Measurements from ENCODE around the gene FCGR3A. TPM values are rescaled to one million over a fixed set of nuclear protein-coding genes. Genes with fewer than 3 reads are reported as not detected.
A peak's percentile ranks its signal among the peaks of the same experiment; 100 is the strongest.
"Not testable (repeated sequence)": the region's sequence is repeated elsewhere in the genome, so short reads cannot be mapped to it uniquely, and the experiment has no call there.

Gene FCGR3A
- polyA plus RNA-seq, 1 donor (not counting 4 experiments of a cell fraction or from before 2014, with no cell fraction given), result not detected

DNA sequence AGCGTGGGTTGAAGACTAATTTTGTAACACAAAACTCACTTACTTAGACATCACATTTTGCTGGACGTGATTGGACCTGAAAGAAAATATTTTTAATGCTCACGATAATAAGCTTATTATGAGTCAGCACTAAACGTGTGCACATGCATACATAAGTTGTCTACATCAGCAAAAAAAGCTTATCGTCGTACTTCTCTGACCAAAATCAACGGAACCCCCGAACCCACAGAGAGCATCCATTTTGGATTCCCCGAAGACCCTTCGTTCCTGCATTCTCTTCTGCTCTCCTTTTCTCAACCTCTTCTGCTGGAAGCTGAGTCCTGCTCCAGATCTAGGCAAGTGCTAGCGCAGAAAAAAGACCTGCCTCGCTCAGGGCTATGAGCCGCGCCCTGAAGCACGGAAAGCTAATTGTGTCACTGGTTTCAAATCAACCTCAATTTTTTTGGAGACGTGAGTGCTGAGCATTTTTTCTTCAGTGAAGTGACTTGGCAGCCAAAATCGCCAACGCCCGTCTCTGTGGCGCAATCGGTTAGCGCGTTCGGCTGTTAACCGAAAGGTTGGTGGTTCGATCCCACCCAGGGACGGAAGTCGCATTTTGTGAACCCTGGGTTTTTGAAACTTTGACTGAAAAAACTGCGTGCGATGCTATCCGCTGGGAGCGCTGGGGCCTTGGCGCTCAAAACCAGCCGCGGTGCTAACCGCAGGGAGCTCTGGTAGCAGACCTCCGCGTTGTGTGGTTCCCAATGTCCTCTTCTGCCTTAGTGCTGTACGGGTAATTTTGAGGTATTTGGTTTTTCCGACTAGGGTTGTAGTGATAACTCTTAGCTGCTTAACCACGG is 9.7 kb downstream of the FCGR3A start:
- H3K9me3 ChIP-seq (ENCODE audit: control insufficient read depth, low read depth, low read length); H3K9me1 ChIP-seq (ENCODE audit: control insufficient read depth, extremely low read depth, insufficient read depth, low read length); dilution Hi-C loops (cut with MboI; ENCODE audit: extremely low pct_ligation_motif_present, low sequenced_read_pairs); H3K79me2 ChIP-seq (ENCODE audit: control insufficient read depth, insufficient read depth, low read length); H3K27me3 ChIP-seq (ENCODE audit: control insufficient read depth, extremely low read depth, insufficient read depth, low read length); H3K36me3 ChIP-seq (ENCODE audit: control insufficient read depth in 2 of 2, extremely low read depth in 1 of 2, insufficient read depth in 2 of 2, low read length in 2 of 2); H3K4me1 ChIP-seq (ENCODE audit: control insufficient read depth, extremely low read depth, insufficient read depth, low read length); H4K20me1 ChIP-seq (ENCODE audit: control insufficient read depth, extremely low read depth, insufficient read depth, low read length): not testable (repeated sequence)
- peak; percentile 56 for DNase-seq (ENCODE audit: low read depth, low spot score)
- Histone ChIP-seq H3K4me2 (ENCODE audit: control insufficient read depth, extremely low read depth, insufficient read depth, low read depth, low read length) (peak overlapping the region; percentile 82), H3K4me3 (ENCODE audit: control insufficient read depth in 2 of 3, extremely low read depth in 1 of 3, insufficient read depth in 2 of 3, low read depth in 1 of 3, low read length in 3 of 3) (peak overlapping the region; percentile 48 to 90 (median 81)), H3K27ac (ENCODE audit: control insufficient read depth, insufficient read depth, low read length) (peak overlapping the region; percentile 89), H2AFZ (ENCODE audit: control insufficient read depth, low read length) (peak overlapping the region; percentile 98), H3K9ac (ENCODE audit: control insufficient read depth, extremely low read depth, insufficient read depth, low read length) (peak overlapping the region; percentile 84)
- peak; percentile 53 for FAIRE-seq

DNA sequence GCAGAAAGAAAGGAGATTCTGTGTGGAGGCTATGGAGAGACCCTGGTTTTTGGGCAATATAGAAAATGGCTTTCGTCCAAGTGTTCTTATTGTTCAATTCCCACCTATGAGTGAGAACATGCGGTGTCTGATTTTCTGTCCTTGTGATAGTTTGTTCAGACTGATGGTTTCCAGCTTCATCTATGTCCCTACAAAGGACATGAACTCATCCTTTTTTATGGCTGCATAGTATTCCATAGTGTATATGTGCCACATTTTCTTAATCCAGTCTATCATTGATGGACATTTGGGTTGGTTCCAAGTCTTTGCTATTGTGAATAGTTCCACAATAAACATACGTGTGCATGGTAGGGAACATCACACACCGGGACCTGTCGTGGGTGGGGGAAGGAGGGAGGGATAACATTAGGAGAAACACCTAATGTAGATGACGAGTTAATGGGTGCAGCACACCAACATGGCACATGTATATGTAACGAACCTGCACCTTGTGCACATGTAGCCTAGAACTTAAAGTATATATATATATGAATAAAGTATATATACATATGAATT is 10.6 kb downstream of the FCGR3A start:
- H2AFZ ChIP-seq (ENCODE audit: control insufficient read depth, low read length); H3K4me1 ChIP-seq (ENCODE audit: control insufficient read depth, extremely low read depth, insufficient read depth, low read length); H3K27ac ChIP-seq (ENCODE audit: control insufficient read depth, insufficient read depth, low read length); H3K36me3 ChIP-seq (ENCODE audit: control insufficient read depth in 2 of 2, extremely low read depth in 1 of 2, insufficient read depth in 2 of 2, low read length in 2 of 2); H3K9me3 ChIP-seq (ENCODE audit: control insufficient read depth, low read depth, low read length); H4K20me1 ChIP-seq (ENCODE audit: control insufficient read depth, extremely low read depth, insufficient read depth, low read length); H3K79me2 ChIP-seq (ENCODE audit: control insufficient read depth, insufficient read depth, low read length); dilution Hi-C loops (cut with MboI; ENCODE audit: extremely low pct_ligation_motif_present, low sequenced_read_pairs); H3K9me1 ChIP-seq (ENCODE audit: control insufficient read depth, extremely low read depth, insufficient read depth, low read length); FAIRE-seq; DNase-seq (ENCODE audit: low read depth, low spot score); H3K27me3 ChIP-seq (ENCODE audit: control insufficient read depth, extremely low read depth, insufficient read depth, low read length); H3K9ac ChIP-seq (ENCODE audit: control insufficient read depth, extremely low read depth, insufficient read depth, low read length): not testable (repeated sequence)
- peak overlapping the region in 2 of 3 experiments; percentile 81 to 90 for H3K4me3 ChIP-seq (ENCODE audit: control insufficient read depth in 2 of 3, extremely low read depth in 1 of 3, insufficient read depth in 2 of 3, low read depth in 1 of 3, low read length in 3 of 3)
- H3K4me2 ChIP-seq (ENCODE audit: control insufficient read depth, extremely low read depth, insufficient read depth, low read depth, low read length), result peak overlapping the region; percentile 82

DNA sequence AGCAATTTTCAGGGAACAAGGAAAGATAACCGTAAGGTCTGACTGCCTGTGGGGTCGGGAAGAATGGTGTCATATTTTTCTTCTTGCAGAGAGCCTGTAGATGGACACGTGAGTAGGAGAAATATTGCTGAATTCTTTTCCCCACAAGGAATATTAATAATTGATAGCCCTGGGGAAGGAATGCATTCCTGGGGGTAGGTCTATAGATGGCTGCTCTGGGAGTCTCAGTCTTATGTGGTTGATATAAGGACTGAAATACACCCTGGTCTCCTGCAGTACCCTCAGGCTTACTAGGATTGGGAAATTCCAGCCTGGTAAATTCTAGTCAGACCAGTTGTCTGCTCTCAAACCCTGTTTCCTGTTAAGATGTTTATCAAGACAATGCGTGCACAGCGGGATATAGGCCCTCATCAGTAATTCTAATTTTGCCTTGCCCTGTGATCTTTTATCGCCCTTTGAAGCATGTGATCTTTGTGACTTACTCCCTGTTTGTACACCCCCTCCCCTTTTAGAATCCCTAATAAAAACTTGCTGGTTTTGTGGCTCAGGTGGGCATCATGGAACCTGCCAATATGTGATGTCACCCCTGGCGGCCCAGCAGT is 12.4 kb downstream of the FCGR3A start:
- H3K36me3 ChIP-seq (ENCODE audit: control insufficient read depth in 2 of 2, extremely low read depth in 1 of 2, insufficient read depth in 2 of 2, low read length in 2 of 2); DNase-seq (ENCODE audit: low read depth, low spot score); H3K4me1 ChIP-seq (ENCODE audit: control insufficient read depth, extremely low read depth, insufficient read depth, low read length); H3K4me2 ChIP-seq (ENCODE audit: control insufficient read depth, extremely low read depth, insufficient read depth, low read depth, low read length); H3K27me3 ChIP-seq (ENCODE audit: control insufficient read depth, extremely low read depth, insufficient read depth, low read length); H3K9ac ChIP-seq (ENCODE audit: control insufficient read depth, extremely low read depth, insufficient read depth, low read length); FAIRE-seq; dilution Hi-C loops (cut with MboI; ENCODE audit: extremely low pct_ligation_motif_present, low sequenced_read_pairs); H3K27ac ChIP-seq (ENCODE audit: control insufficient read depth, insufficient read depth, low read length); H3K9me3 ChIP-seq (ENCODE audit: control insufficient read depth, low read depth, low read length); H3K4me3 ChIP-seq (ENCODE audit: control insufficient read depth in 2 of 3, extremely low read depth in 1 of 3, insufficient read depth in 2 of 3, low read depth in 1 of 3, low read length in 3 of 3); H4K20me1 ChIP-seq (ENCODE audit: control insufficient read depth, extremely low read depth, insufficient read depth, low read length); H3K9me1 ChIP-seq (ENCODE audit: control insufficient read depth, extremely low read depth, insufficient read depth, low read length); H3K79me2 ChIP-seq (ENCODE audit: control insufficient read depth, insufficient read depth, low read length); H2AFZ ChIP-seq (ENCODE audit: control insufficient read depth, low read length): not testable (repeated sequence)

DNA sequence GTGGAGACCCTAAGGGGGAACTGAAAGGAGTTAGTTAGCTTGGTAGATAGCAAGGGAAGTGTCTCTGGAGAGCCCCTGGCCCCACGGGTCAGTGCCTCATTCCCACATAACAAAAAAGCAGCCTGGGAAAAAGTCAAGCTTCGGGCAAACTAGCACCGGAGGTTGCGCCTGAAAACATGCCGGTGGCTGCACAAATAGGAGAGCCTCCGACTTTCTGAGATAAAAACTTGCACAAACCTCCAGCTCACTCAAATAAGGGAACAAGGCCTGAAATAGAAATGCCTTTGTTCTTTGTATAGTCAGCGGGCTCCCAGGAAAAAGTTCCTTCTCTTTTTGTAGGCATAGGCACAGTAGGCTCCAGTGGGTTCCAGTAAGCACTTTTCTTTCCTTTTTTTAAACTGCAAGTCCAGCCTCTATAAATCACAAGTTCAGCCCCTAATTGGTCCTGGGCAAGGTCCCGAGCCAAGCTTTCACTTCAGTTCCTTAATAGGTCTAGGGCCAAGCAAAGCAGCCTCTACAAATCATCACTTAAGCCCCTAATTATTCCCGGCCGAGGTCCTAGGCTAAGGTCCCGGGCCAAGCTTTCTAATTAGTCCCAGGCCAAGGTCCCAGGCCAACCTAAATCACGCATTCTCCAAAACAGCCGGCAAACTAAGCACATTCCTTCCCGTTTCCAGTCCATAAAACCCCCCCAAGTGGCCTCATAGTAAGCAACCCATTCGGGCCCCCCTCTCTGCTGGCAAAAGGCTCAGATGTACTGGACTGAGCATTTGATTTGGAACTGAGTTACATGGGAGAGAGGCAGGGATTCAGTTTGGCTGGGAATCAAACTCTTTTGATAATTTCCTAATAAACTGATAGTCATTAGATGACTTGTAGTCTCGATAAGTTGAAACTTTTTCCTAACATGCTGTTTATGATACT is 16.7 kb downstream of the FCGR3A start:
- H3K27me3 ChIP-seq (ENCODE audit: control insufficient read depth, extremely low read depth, insufficient read depth, low read length); H2AFZ ChIP-seq (ENCODE audit: control insufficient read depth, low read length); H3K4me1 ChIP-seq (ENCODE audit: control insufficient read depth, extremely low read depth, insufficient read depth, low read length); H3K79me2 ChIP-seq (ENCODE audit: control insufficient read depth, insufficient read depth, low read length); H3K4me3 ChIP-seq (ENCODE audit: control insufficient read depth in 2 of 3, extremely low read depth in 1 of 3, insufficient read depth in 2 of 3, low read depth in 1 of 3, low read length in 3 of 3); H3K9me3 ChIP-seq (ENCODE audit: control insufficient read depth, low read depth, low read length); H3K9ac ChIP-seq (ENCODE audit: control insufficient read depth, extremely low read depth, insufficient read depth, low read length); H3K36me3 ChIP-seq (ENCODE audit: control insufficient read depth in 2 of 2, extremely low read depth in 1 of 2, insufficient read depth in 2 of 2, low read length in 2 of 2); H3K4me2 ChIP-seq (ENCODE audit: control insufficient read depth, extremely low read depth, insufficient read depth, low read depth, low read length); dilution Hi-C loops (cut with MboI; ENCODE audit: extremely low pct_ligation_motif_present, low sequenced_read_pairs); H4K20me1 ChIP-seq (ENCODE audit: control insufficient read depth, extremely low read depth, insufficient read depth, low read length); FAIRE-seq; H3K27ac ChIP-seq (ENCODE audit: control insufficient read depth, insufficient read depth, low read length); DNase-seq (ENCODE audit: low read depth, low spot score); H3K9me1 ChIP-seq (ENCODE audit: control insufficient read depth, extremely low read depth, insufficient read depth, low read length): not testable (repeated sequence)

Data from keratinocyte (primary cell).